Hindlimb muscle (tissue), 1 donor: ENCODE data around the gene SLC25A38. TPM values are rescaled to one million over a fixed set of nuclear protein-coding genes. Genes with fewer than 3 reads are reported as not detected.

Experiments
- DNase-seq: peaks from one replicate; pipeline ENCODE4 v3.0.0-alpha.2; 2013
- polyA plus RNA-seq: library from polyadenylated mRNA; unstranded; fragments of 120-200 nt; gene quantifications from one replicate; pipeline ENCODE4 v1.2.1, GENCODE V29; 2013; ENCODE audit not compliant: insufficient read length

Gene SLC25A38
- polyA plus RNA-seq, 1 donor, result 18.2 TPM

DNA sequence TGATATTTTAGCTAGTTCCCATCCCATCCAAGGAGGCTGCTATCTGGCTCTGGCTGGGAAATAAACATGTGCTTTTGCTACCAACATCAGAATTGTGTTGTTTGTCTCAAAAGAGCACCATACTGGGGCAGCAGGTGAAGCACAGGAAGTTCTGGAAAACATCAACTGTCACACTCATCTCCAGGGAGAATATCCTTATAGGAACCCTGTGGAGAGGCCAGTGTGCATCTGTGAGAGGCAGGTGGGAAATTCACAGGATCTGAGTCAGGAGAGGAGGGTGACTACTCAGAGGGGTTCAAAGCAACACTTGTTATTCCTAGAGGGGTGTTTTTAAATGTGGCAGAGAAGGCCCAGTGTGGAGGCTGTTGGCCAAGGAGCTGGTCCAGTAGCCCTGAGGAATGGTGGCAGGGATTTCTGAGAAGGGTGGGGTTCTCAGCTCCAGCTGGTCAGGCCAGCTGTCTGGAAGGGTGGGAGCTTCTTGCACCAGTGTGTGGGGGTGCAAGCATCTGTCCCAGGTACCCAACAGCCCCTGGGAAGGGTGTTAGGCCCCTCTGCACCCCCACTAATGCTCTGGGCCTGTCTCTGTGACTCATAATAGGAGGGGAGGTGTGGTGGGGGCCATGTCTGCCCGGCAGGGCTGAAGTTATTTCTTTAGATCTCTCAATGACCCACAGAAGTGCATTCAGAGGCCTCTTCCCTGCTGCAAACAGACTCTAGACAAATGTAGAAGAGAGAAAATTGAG, 52.0 kb downstream of the SLC25A38 start:
- DNase-seq, result no peak

DNA sequence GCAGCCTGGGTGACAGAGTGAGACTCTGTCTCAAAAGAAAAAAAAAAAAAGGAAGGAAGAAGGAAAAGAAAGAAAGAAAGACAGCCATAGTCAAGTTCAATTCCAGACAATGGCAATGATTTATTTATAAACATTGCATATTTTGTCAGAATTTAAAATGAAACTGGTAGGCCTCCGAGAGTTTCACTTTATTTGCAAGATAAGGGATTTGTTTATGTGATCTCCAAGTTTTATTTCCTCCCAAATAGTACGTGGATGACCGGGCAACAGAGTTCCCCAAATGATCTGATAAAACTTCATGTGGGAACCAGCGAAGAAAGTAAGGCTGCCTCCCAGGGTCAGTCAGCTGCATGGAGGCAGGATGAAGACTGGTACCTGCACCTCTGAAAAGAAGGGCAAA, 55.7 kb downstream of the SLC25A38 start:
- no peak for DNase-seq

GRCh38 chr3:39440316-39440715, 57.1 kb downstream of the SLC25A38 start:
- DNase-seq, result no peak

DNA sequence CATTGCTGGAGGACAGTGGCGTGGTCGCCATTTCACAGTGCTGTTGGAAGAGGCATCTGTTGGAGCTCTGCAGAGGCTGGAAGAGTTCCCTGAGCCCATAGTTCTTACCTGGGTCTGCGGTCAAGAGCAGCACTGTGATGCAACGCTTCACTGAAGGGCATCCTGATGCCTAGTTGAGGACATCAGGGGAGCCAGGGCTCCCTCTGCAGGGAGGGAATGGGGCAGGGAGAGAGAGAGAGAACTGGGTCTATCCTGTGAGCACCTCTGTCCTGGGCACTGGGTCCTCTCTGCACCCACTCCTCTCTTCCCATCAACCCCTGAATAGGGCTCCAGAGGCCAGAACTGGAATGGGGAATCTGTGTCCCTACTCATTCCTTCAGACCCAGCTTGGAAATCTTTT, 60.4 kb downstream of the SLC25A38 start:
- no peak for DNase-seq

GRCh38 chr3:39445927-39446326, 62.8 kb downstream of the SLC25A38 start:
- DNase-seq, result no peak

GRCh38 chr3:39446444-39446843, 63.3 kb downstream of the SLC25A38 start:
- DNase-seq, result no peak

Other genes with a start within 250 kb of the SLC25A38 start
- gene CSRNP1, start 229.8 kb upstream of the SLC25A38 start, polyA plus RNA-seq, result 5.5 TPM
- gene XIRP1, start 190.8 kb upstream of the SLC25A38 start, polyA plus RNA-seq, result 143 TPM
- 6.7 TPM for gene CX3CR1, start 103.3 kb upstream of the SLC25A38 start, polyA plus RNA-seq
- gene CCR8, start 53.7 kb upstream of the SLC25A38 start, polyA plus RNA-seq, result not detected
- 1,993 TPM for gene RPSA, start 23.4 kb downstream of the SLC25A38 start, polyA plus RNA-seq
- 0.05 TPM for gene MOBP, start 84.3 kb downstream of the SLC25A38 start, polyA plus RNA-seq